Keratinocyte (primary cell): Measurements from ENCODE around the gene TPO. TPM values are rescaled to one million over a fixed set of nuclear protein-coding genes. Genes with fewer than 3 reads are reported as not detected.

Experiments used
- DNase-seq: peaks from one replicate; pipeline ENCODE4 v3.0.0-alpha.2; 2011; ENCODE audit warnings: low read depth, missing footprints, low spot score
- FAIRE-seq: peaks from 2 replicates; lab custom pipeline; 2011; peaks lifted over from hg19 to GRCh38; lab: Jason Lieb, UNC
- H2AFZ ChIP-seq: 2 replicates; pipeline ENCODE4 v1.6.0; 2012; ENCODE audit warnings: low read length, control low read depth, inconsistent platforms; ENCODE audit not compliant: control insufficient read depth
- H3K27ac ChIP-seq: 2 replicates; pipeline ENCODE4 v1.5.1; 2011; ENCODE audit warnings: low read length; ENCODE audit not compliant: control insufficient read depth, insufficient read depth
- H3K27me3 ChIP-seq: 3 replicates; pipeline ENCODE4 v1.6.0; 2011; ENCODE audit warnings: low read length; ENCODE audit not compliant: control insufficient read depth, insufficient read depth; ENCODE audit errors: extremely low read depth
- H3K36me3 ChIP-seq, 2 experiments: 2 replicates in 1 of 2; 3 replicates in 1 of 2; pipeline ENCODE4 v1.5.1; 2011; ENCODE audit warnings: low read length in 2 of 2, mild to moderate bottlenecking in 1 of 2; ENCODE audit not compliant: control insufficient read depth in 2 of 2, insufficient read depth in 2 of 2; ENCODE audit errors: extremely low read depth in 1 of 2
- H3K4me1 ChIP-seq: 3 replicates; pipeline ENCODE4 v1.5.1; 2011; ENCODE audit warnings: low read length; ENCODE audit not compliant: control insufficient read depth, insufficient read depth; ENCODE audit errors: extremely low read depth
- H3K4me2 ChIP-seq: 3 replicates; pipeline ENCODE4 v1.6.0; 2011; ENCODE audit warnings: low read depth, low read length; ENCODE audit not compliant: control insufficient read depth, insufficient read depth; ENCODE audit errors: extremely low read depth
- H3K4me3 ChIP-seq, 3 experiments: fragments of 200-600 bp in 1 of 3; sonication (generic) in 1 of 3; 2 replicates in 2 of 3; 3 replicates in 1 of 3; pipeline ENCODE4 v1.5.1; 2011 to 2016; ENCODE audit warnings: low read length in 3 of 3, mild to moderate bottlenecking in 3 of 3, control low read depth in 2 of 3, inconsistent platforms in 1 of 3, low read depth in 1 of 3, mixed read lengths in 1 of 3, mixed run types in 1 of 3, moderate library complexity in 1 of 3; ENCODE audit not compliant: control insufficient read depth in 2 of 3, insufficient read depth in 2 of 3; ENCODE audit errors: extremely low read depth in 1 of 3
- H3K79me2 ChIP-seq: 2 replicates; pipeline ENCODE4 v1.6.0; 2012; ENCODE audit warnings: low read length; ENCODE audit not compliant: control insufficient read depth, insufficient read depth
- H3K9ac ChIP-seq: 3 replicates; pipeline ENCODE4 v1.6.0; 2011; ENCODE audit warnings: low read length; ENCODE audit not compliant: control insufficient read depth, insufficient read depth; ENCODE audit errors: extremely low read depth
- H3K9me1 ChIP-seq: 3 replicates; pipeline ENCODE4 v1.6.0; 2011; ENCODE audit warnings: low read length; ENCODE audit not compliant: control insufficient read depth, insufficient read depth; ENCODE audit errors: extremely low read depth
- H3K9me3 ChIP-seq: 2 replicates; pipeline ENCODE4 v1.5.1; 2012; ENCODE audit warnings: low read depth, low read length; ENCODE audit not compliant: control insufficient read depth
- H4K20me1 ChIP-seq: 3 replicates; pipeline ENCODE4 v1.6.0; 2011; ENCODE audit warnings: low read length; ENCODE audit not compliant: control insufficient read depth, insufficient read depth; ENCODE audit errors: extremely low read depth
- EZH2 ChIP-seq: IDR thresholded peaks from one replicate; pipeline ENCODE4 v1.6.1; 2012; ENCODE audit warnings: inconsistent platforms, mild to moderate bottlenecking, low read length, moderate library complexity
- dilution Hi-C: fragments of 300-500 bp; cut with MboI; formaldehyde crosslinking; loops from one replicate; pipeline ENCODE4 v1.7.0; 2020; ENCODE audit warnings: low sequenced_read_pairs; ENCODE audit not compliant: extremely low pct_ligation_motif_present
- polyA plus RNA-seq, 5 experiments: library from polyadenylated mRNA; depleted of rRNA in 3 of 5; stranded (reverse) in 3 of 5; stranded (forward) in 1 of 5; unstranded in 1 of 5; fragments of >200 nt; gene quantifications; 1 replicate in 1 of 5; 2 replicates in 3 of 5; 3 replicates in 1 of 5; pipeline versions ENCODE4 v1.2.1 to v1.2.3, GENCODE V29; 2011 to 2012; ENCODE audit warnings: missing spikeins in 2 of 5, low read depth in 1 of 5, low replicate concordance in 1 of 5
- TF ChIP-seq, protein P1 (sequence below), 3 experiments: IDR thresholded peaks in 1 of 3; conservative IDR thresholded peaks in 1 of 3; optimal IDR thresholded peaks in 1 of 3; 2 replicates in 2 of 3; 3 replicates in 1 of 3; pipeline versions ENCODE3 to v1.5.1; 2011; ENCODE audit warnings: low read length in 3 of 3, mild to moderate bottlenecking in 3 of 3, moderate library complexity in 2 of 3, control low read depth in 1 of 3, inconsistent platforms in 1 of 3; ENCODE audit not compliant: insufficient read depth in 2 of 3; ENCODE audit errors: extremely low read depth in 1 of 3

Gene TPO
- polyA plus RNA-seq, 1 donor (not counting 4 experiments of a cell fraction or from before 2014, with no cell fraction given), result 0.07 TPM

DNA sequence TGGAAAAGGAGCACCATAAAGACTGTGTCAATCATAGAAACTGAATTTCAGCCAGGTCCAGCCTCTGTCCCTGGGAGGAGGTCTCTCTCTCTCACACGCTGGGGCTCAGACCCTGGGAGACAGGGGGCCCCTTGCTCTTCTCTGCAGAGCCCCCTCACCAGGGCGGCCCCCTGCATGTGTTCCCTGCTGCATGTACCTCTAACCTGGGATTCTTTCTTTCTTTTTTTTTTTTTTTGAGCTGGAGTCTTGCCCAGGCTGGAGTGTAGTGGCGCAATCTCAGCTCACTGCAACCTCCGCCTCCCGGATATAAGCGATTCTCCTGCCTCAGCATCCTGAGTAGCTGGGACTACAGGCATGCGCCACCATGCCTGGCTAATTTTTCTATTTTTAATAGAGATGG is 46.5 kb downstream of the TPO start:
- Histone ChIP-seq H3K27ac (no peak overlapping the region), H3K9me3 (peaks cover 5% of the 10 kb centered on the region), H3K9ac (no peak overlapping the region), H2AFZ (no peak overlapping the region), H3K4me1 (no peaks in the 10 kb centered on the region), H3K27me3 (no peaks in the 10 kb centered on the region), H3K4me3 (no peak overlapping the region), H3K36me3 (no peaks in the 10 kb centered on the region), H3K79me2 (no peaks in the 10 kb centered on the region), H3K9me1 (no peaks in the 10 kb centered on the region), H3K4me2 (no peak overlapping the region), H4K20me1 (no peaks in the 10 kb centered on the region)
- TF ChIP-seq, protein P1, sequence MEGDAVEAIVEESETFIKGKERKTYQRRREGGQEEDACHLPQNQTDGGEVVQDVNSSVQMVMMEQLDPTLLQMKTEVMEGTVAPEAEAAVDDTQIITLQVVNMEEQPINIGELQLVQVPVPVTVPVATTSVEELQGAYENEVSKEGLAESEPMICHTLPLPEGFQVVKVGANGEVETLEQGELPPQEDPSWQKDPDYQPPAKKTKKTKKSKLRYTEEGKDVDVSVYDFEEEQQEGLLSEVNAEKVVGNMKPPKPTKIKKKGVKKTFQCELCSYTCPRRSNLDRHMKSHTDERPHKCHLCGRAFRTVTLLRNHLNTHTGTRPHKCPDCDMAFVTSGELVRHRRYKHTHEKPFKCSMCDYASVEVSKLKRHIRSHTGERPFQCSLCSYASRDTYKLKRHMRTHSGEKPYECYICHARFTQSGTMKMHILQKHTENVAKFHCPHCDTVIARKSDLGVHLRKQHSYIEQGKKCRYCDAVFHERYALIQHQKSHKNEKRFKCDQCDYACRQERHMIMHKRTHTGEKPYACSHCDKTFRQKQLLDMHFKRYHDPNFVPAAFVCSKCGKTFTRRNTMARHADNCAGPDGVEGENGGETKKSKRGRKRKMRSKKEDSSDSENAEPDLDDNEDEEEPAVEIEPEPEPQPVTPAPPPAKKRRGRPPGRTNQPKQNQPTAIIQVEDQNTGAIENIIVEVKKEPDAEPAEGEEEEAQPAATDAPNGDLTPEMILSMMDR (optimal IDR thresholded peaks at IDR 0.05 in 1 of 3, IDR thresholded peaks at IDR 0.05 in 1 of 3, conservative IDR thresholded peaks at IDR 0.05 in 1 of 3; ENCODE audit: extremely low read depth in 1 of 3, insufficient read depth in 2 of 3, low read length in 3 of 3), result no peak
- no peak for TF ChIP-seq EZH2
- FAIRE-seq (no peak), DNase-seq (no peak)
- dilution Hi-C loops, result no loop called here

DNA sequence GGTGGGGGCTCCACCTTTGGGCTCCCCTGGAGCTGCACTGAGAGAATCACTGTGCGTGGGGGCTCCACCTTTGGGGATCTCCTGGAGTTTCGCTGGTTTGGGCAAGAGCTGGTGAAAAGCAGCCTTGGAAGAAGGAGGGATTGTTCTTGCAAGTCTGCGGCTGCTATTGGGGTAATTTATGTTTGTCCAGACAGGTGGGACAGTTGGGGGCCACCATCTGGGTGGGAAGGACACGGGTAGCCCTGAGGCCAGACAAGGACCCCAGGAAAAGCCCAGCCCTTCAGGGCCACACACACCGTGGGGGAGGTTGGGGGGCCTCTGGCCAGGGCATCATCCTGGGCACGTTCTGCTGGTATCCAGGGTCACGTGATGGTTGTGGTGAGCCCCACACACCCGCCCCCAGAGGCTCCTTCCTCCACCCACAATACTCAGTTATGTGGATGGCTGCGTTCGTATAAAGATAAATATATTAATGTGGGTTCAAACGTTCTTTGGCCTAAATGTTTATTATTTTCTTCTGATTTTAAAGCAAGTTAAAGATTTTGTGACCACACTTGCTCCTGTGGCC is 47.7 kb downstream of the TPO start:
- Histone ChIP-seq H3K4me3 (no peak overlapping the region), H4K20me1 (no peaks in the 10 kb centered on the region), H3K4me1 (no peaks in the 10 kb centered on the region), H3K9me1 (no peaks in the 10 kb centered on the region), H3K79me2 (no peaks in the 10 kb centered on the region), H3K27me3 (no peaks in the 10 kb centered on the region), H2AFZ (no peak overlapping the region), H3K9ac (no peak overlapping the region), H3K9me3 (peaks cover 5% of the 10 kb centered on the region), H3K27ac (no peak overlapping the region), H3K36me3 (no peaks in the 10 kb centered on the region), H3K4me2 (no peak overlapping the region)
- FAIRE-seq (no peak), DNase-seq (no peak)
- TF ChIP-seq, protein P1 (optimal IDR thresholded peaks at IDR 0.05 in 1 of 3, IDR thresholded peaks at IDR 0.05 in 1 of 3, conservative IDR thresholded peaks at IDR 0.05 in 1 of 3; ENCODE audit: extremely low read depth in 1 of 3, insufficient read depth in 2 of 3, low read length in 3 of 3), result no peak
- no peak for TF ChIP-seq EZH2
- dilution Hi-C loops, result no loop called here
